Measurements from ENCODE around the gene SLC6A20.
"Not testable (repeated sequence)": the region's sequence is repeated elsewhere in the genome, so short reads cannot be mapped to it uniquely, and the experiment has no call there.

SLC6A20 gene

GRCh38 chr3:45754461-45754860 is 41.9 kb downstream of the SLC6A20 start:
- no peak overlapping the region for H3K9ac ChIP-seq (ENCODE audit: low read length)
- no peaks in the 10 kb centered on the region for H3K36me3 ChIP-seq (ENCODE audit: control insufficient read depth, insufficient read depth, low read length)
- H3K27ac ChIP-seq (ENCODE audit: low read depth, low read length): no peak overlapping the region

GRCh38 chr3:45753095-45753494 is 43.2 kb downstream of the SLC6A20 start:
- Histone ChIP-seq H3K4me1 (ENCODE audit: control insufficient read depth, insufficient read depth, low read length) (peaks cover 3% of the 10 kb centered on the region), H3K27ac (ENCODE audit: low read depth, low read length) (no peak overlapping the region), H3K36me3 (ENCODE audit: control insufficient read depth, insufficient read depth, low read length) (peaks cover 2% of the 10 kb centered on the region), H3K9me3 (ENCODE audit: control insufficient read depth, insufficient read depth, low read depth, low read length) (no peaks in the 10 kb centered on the region), H3K4me3 (ENCODE audit: low read depth, low read length) (no peak overlapping the region), H3K27me3 (ENCODE audit: control insufficient read depth, insufficient read depth, low read length) (no peaks in the 10 kb centered on the region), H3K9ac (ENCODE audit: low read length) (no peak overlapping the region)

More at GRCh38 chr3:45754461-45754860, 41.9 kb downstream of the SLC6A20 start:
- Histone ChIP-seq H3K4me1 (ENCODE audit: control insufficient read depth, insufficient read depth, low read length) (peaks cover 3% of the 10 kb centered on the region), H3K4me3 (ENCODE audit: low read depth, low read length) (no peak overlapping the region), H3K27me3 (ENCODE audit: control insufficient read depth, insufficient read depth, low read length) (no peaks in the 10 kb centered on the region), H3K9me3 (ENCODE audit: control insufficient read depth, insufficient read depth, low read depth, low read length) (no peaks in the 10 kb centered on the region)

GRCh38 chr3:45751537-45752242 is 44.6 kb downstream of the SLC6A20 start:
- Histone ChIP-seq H3K9me3 (ENCODE audit: control insufficient read depth, insufficient read depth, low read depth, low read length) (no peaks in the 10 kb centered on the region), H3K9ac (ENCODE audit: low read length) (no peak overlapping the region), H3K27ac (ENCODE audit: low read depth, low read length) (no peak overlapping the region), H3K27me3 (ENCODE audit: control insufficient read depth, insufficient read depth, low read length) (no peaks in the 10 kb centered on the region), H3K36me3 (ENCODE audit: control insufficient read depth, insufficient read depth, low read length) (peaks cover 16% of the 10 kb centered on the region), H3K4me1 (ENCODE audit: control insufficient read depth, insufficient read depth, low read length) (peaks cover 3% of the 10 kb centered on the region; the same call in 1 of the 2 replicates), H3K4me3 (ENCODE audit: low read depth, low read length) (no peak overlapping the region)

GRCh38 chr3:45749880-45750279 is 46.5 kb downstream of the SLC6A20 start:
- Histone ChIP-seq H3K4me1 (ENCODE audit: control insufficient read depth, insufficient read depth, low read length) (peaks cover 3% of the 10 kb centered on the region; the same call in 1 of the 2 replicates), H3K27me3 (ENCODE audit: control insufficient read depth, insufficient read depth, low read length) (no peaks in the 10 kb centered on the region), H3K27ac (ENCODE audit: low read depth, low read length) (no peak overlapping the region), H3K9me3 (ENCODE audit: control insufficient read depth, insufficient read depth, low read depth, low read length) (no peaks in the 10 kb centered on the region), H3K36me3 (ENCODE audit: control insufficient read depth, insufficient read depth, low read length) (peaks cover 33% of the 10 kb centered on the region), H3K9ac (ENCODE audit: low read length) (no peak overlapping the region), H3K4me3 (ENCODE audit: low read depth, low read length) (no peak overlapping the region)

- not testable (repeated sequence) for H3K27ac ChIP-seq (ENCODE audit: low read depth, low read length); H3K4me1 ChIP-seq (ENCODE audit: control insufficient read depth, insufficient read depth, low read length); H3K9ac ChIP-seq (ENCODE audit: low read length); H3K27me3 ChIP-seq (ENCODE audit: control insufficient read depth, insufficient read depth, low read length); H3K4me3 ChIP-seq (ENCODE audit: low read depth, low read length); H3K9me3 ChIP-seq (ENCODE audit: control insufficient read depth, insufficient read depth, low read depth, low read length)
- peaks cover 39% of the 10 kb centered on the region for H3K36me3 ChIP-seq (ENCODE audit: control insufficient read depth, insufficient read depth, low read length)
These were observed 47.2 kb downstream of the SLC6A20 start for GRCh38 chr3:45749036-45749600.

- Histone ChIP-seq H3K27me3 (ENCODE audit: control insufficient read depth, insufficient read depth, low read length) (no peaks in the 10 kb centered on the region), H3K4me3 (ENCODE audit: low read depth, low read length) (no peak overlapping the region), H3K27ac (ENCODE audit: low read depth, low read length) (no peak overlapping the region), H3K36me3 (ENCODE audit: control insufficient read depth, insufficient read depth, low read length) (peaks cover 49% of the 10 kb centered on the region), H3K9ac (ENCODE audit: low read length) (no peak overlapping the region), H3K4me1 (ENCODE audit: control insufficient read depth, insufficient read depth, low read length) (peaks cover 3% of the 10 kb centered on the region; the same call in 1 of the 2 replicates), H3K9me3 (ENCODE audit: control insufficient read depth, insufficient read depth, low read depth, low read length) (no peaks in the 10 kb centered on the region)
These were observed 48.3 kb downstream of the SLC6A20 start for GRCh38 chr3:45748068-45748467.

- Histone ChIP-seq H3K4me3 (ENCODE audit: low read depth, low read length) (no peak overlapping the region), H3K27me3 (ENCODE audit: control insufficient read depth, insufficient read depth, low read length) (no peaks in the 10 kb centered on the region), H3K36me3 (ENCODE audit: control insufficient read depth, insufficient read depth, low read length) (peaks cover 57% of the 10 kb centered on the region), H3K27ac (ENCODE audit: low read depth, low read length) (no peak overlapping the region), H3K9me3 (ENCODE audit: control insufficient read depth, insufficient read depth, low read depth, low read length) (no peaks in the 10 kb centered on the region), H3K4me1 (ENCODE audit: control insufficient read depth, insufficient read depth, low read length) (peaks cover 3% of the 10 kb centered on the region; the same call in 1 of the 2 replicates), H3K9ac (ENCODE audit: low read length) (no peak overlapping the region)
These were observed 49.3 kb downstream of the SLC6A20 start for GRCh38 chr3:45746777-45747622.

- no peaks in the 10 kb centered on the region for H3K27me3 ChIP-seq (ENCODE audit: control insufficient read depth, insufficient read depth, low read length)
- H3K36me3 ChIP-seq (ENCODE audit: control insufficient read depth, insufficient read depth, low read length): peaks cover 60% of the 10 kb centered on the region
- no peak overlapping the region for H3K27ac ChIP-seq (ENCODE audit: low read depth, low read length)
- H3K9ac ChIP-seq (ENCODE audit: low read length): no peak overlapping the region
- H3K4me3 ChIP-seq (ENCODE audit: low read depth, low read length): no peak overlapping the region
- H3K4me1 ChIP-seq (ENCODE audit: control insufficient read depth, insufficient read depth, low read length): peaks cover 9% of the 10 kb centered on the region
- no peaks in the 10 kb centered on the region for H3K9me3 ChIP-seq (ENCODE audit: control insufficient read depth, insufficient read depth, low read depth, low read length)
These were observed 50.1 kb downstream of the SLC6A20 start for GRCh38 chr3:45746165-45746776.

GRCh38 chr3:45742461-45743089 is 53.8 kb downstream of the SLC6A20 start:
- Histone ChIP-seq H3K27me3 (ENCODE audit: control insufficient read depth, insufficient read depth, low read length) (no peaks in the 10 kb centered on the region), H3K9ac (ENCODE audit: low read length) (no peak overlapping the region), H3K36me3 (ENCODE audit: control insufficient read depth, insufficient read depth, low read length) (peaks cover 90% of the 10 kb centered on the region), H3K9me3 (ENCODE audit: control insufficient read depth, insufficient read depth, low read depth, low read length) (no peaks in the 10 kb centered on the region), H3K4me1 (ENCODE audit: control insufficient read depth, insufficient read depth, low read length) (peaks cover 33% of the 10 kb centered on the region), H3K4me3 (ENCODE audit: low read depth, low read length) (no peak overlapping the region), H3K27ac (ENCODE audit: low read depth, low read length) (no peak overlapping the region)

- Histone ChIP-seq H3K4me3 (ENCODE audit: low read depth, low read length) (no peak overlapping the region), H3K27ac (ENCODE audit: low read depth, low read length) (no peak overlapping the region), H3K4me1 (ENCODE audit: control insufficient read depth, insufficient read depth, low read length) (peaks cover 33% of the 10 kb centered on the region), H3K36me3 (ENCODE audit: control insufficient read depth, insufficient read depth, low read length) (peaks cover 90% of the 10 kb centered on the region), H3K27me3 (ENCODE audit: control insufficient read depth, insufficient read depth, low read length) (no peaks in the 10 kb centered on the region), H3K9ac (ENCODE audit: low read length) (no peak overlapping the region), H3K9me3 (ENCODE audit: control insufficient read depth, insufficient read depth, low read depth, low read length) (no peaks in the 10 kb centered on the region)
These were observed 54.4 kb downstream of the SLC6A20 start for GRCh38 chr3:45741742-45742460.
